ENCODE data around the gene SCAPER. TPM values are rescaled to one million over a fixed set of nuclear protein-coding genes. Genes with fewer than 3 reads are reported as not detected.

SCAPER gene
- total and polyA plus RNA-seq, 10 of the 15 experiments (the other 5 are each of a cell fraction or from before 2014, with no cell fraction given): 1.0 to 7.7 (median 3.9) TPM

- BruUV-seq (replicated peaks): no TSS peak
- no peak overlapping the region for H3K4me3 ChIP-seq
- SMC1A ChIA-PET (ENCODE audit: uncharacterized antibody, unreplicated experiment): no interaction called here
- no peak overlapping the region for H2AFZ ChIP-seq (ENCODE audit: control insufficient read depth, low read depth, low read length)
- no peak for TF ChIP-seq CEBPB (IDR thresholded peaks at IDR 0.05; ENCODE audit: borderline replicate concordance in 1 of 2, low read depth in 2 of 2, low read length in 2 of 2)
- TF ChIP-seq RCOR1 (conservative IDR thresholded peaks at IDR 0.05; ENCODE audit: low read depth, low read length): no peak
- TF ChIP-seq HDGF (IDR thresholded peaks at IDR 0.05): no peak
- TF ChIP-seq EP300 (IDR thresholded peaks at IDR 0.05; ENCODE audit: borderline replicate concordance in 1 of 2, control insufficient read depth in 1 of 2, low read depth in 2 of 2, low read length in 2 of 2): no peak
- TF ChIP-seq SKIL (IDR thresholded peaks at IDR 0.05; ENCODE audit: low read depth, poor library complexity, severe bottlenecking): no peak
- TF ChIP-seq KLF5 (IDR thresholded peaks at IDR 0.05; ENCODE audit: partially characterized antibody): no peak
- no peak for TF ChIP-seq CREM (IDR thresholded peaks at IDR 0.05; ENCODE audit: low read depth)
- H3K27me3 ChIP-seq (replicated peaks in 1 of 2; ENCODE audit: control insufficient read depth in 2 of 2, insufficient read depth in 2 of 2, low read length in 1 of 2): no peaks in the 10 kb centered on the region
- no peaks in the 10 kb centered on the region for H3K36me3 ChIP-seq (ENCODE audit: control insufficient read depth in 2 of 2, insufficient read depth in 2 of 2, low read length in 1 of 2)
- FAIRE-seq: no peak
- POLR2A ChIA-PET: no interaction called here
- H3K27ac ChIP-seq (ENCODE audit: control insufficient read depth, insufficient read depth): no peak overlapping the region
- CTCF ChIA-PET: no interaction called here
- WGBS (ENCODE audit: insufficient coverage, insufficient replicate concordance, low lambda C conversion rate, missing lambda C conversion rate): 41% methylated on average over 1 of the region's 1 CpG
- H3K4me2 ChIP-seq (ENCODE audit: control insufficient read depth, insufficient read depth): no peak overlapping the region
- no peaks in the 10 kb centered on the region for H4K20me1 ChIP-seq (ENCODE audit: control insufficient read depth, insufficient read depth)
- in situ Hi-C loops (cut with MboI) (no loop called here), intact Hi-C loops (cut with micrococcal nuclease; ENCODE audit: unreplicated experiment) (no loop called here)
- no peaks in the 10 kb centered on the region; the same call in 2 of the 3 replicates for H3K9me3 ChIP-seq (replicated peaks; ENCODE audit: control insufficient read depth, insufficient read depth, low read length)
- H3K79me2 ChIP-seq (ENCODE audit: control insufficient read depth, insufficient read depth, low read length): no peaks in the 10 kb centered on the region
- no peak for ATAC-seq
- RAD21 ChIA-PET (ENCODE audit: unreplicated experiment): no interaction called here
- H3K9ac ChIP-seq (ENCODE audit: control insufficient read depth, insufficient read depth, low read length): no peak overlapping the region
- no peaks in the 10 kb centered on the region for H3K4me1 ChIP-seq (ENCODE audit: control insufficient read depth, insufficient read depth, low read length)
- no peak for DNase-seq (ENCODE audit: low read depth, low spot score)
These were observed 349.9 kb downstream of the SCAPER start for GRCh38 chr15:76555247-76555646.

Measured in GM12878 (cell line).